Upper lobe of left lung (tissue), 6 donors: Measurements from ENCODE around the gene EIF4E1B. TPM values are rescaled to one million over a fixed set of nuclear protein-coding genes. Genes with fewer than 3 reads are reported as not detected.
A peak's percentile ranks its signal among the peaks of the same experiment; 100 is the strongest.

Experiments
- ATAC-seq, 2 donors: fragments of 200-7000 bp; cut with Tn5 transposase; one replicate each; pipeline ENCODE4 v1.9.1; 2022; ENCODE audit warnings: mild to moderate bottlenecking in 2 of 2, moderate library complexity in 2 of 2; ENCODE audit not compliant: low FRiP score in 2 of 2
- DNase-seq, 2 donors: peaks; one replicate each; pipeline ENCODE4 v3.0.0-alpha.2; 2019 to 2020
- H3K27ac ChIP-seq, 4 donors: fragments of 200-600 bp; sonication (generic); one replicate each; pipeline ENCODE4 v1.5.1; 2016 to 2019
- H3K27me3 ChIP-seq, 4 donors: fragments of 200-600 bp; sonication (generic); one replicate each; pipeline ENCODE4 v1.5.1; 2017 to 2019
- H3K36me3 ChIP-seq, 4 donors: fragments of 200-600 bp; sonication (generic); one replicate each; pipeline ENCODE4 v1.5.1; 2016 to 2019
- H3K4me1 ChIP-seq, 4 donors: fragments of 200-600 bp; sonication (generic); one replicate each; pipeline ENCODE4 v1.5.1; 2018 to 2019
- H3K4me3 ChIP-seq, 4 donors: fragments of 200-600 bp; sonication (generic); one replicate each; pipeline ENCODE4 v1.5.1; 2017 to 2019; ENCODE audit warnings: mild to moderate bottlenecking in 2 of 4, moderate library complexity in 1 of 4
- H3K9me3 ChIP-seq, 4 donors: fragments of 200-600 bp; sonication (generic); one replicate each; pipeline ENCODE4 v1.5.1; 2018 to 2019
- CTCF ChIP-seq, 6 experiments: fragments of 450-650 bp in 4 of 6; fragments of 200-600 bp in 2 of 6; sonication (generic) in 2 of 6; IDR thresholded peaks; one replicate each; pipeline ENCODE4 v1.5.1; 2016 to 2019; ENCODE audit warnings: antibody characterized with exemption in 6 of 6
- EP300 ChIP-seq, 4 donors: sonication (generic); formaldehyde crosslinking; IDR thresholded peaks; one replicate each; pipeline ENCODE4 v1.5.1; 2017; ENCODE audit warnings: antibody characterized with exemption in 4 of 4, control low read depth in 2 of 4
- POLR2A ChIP-seq, 4 donors: fragments of 450-650 bp; IDR thresholded peaks; one replicate each; pipeline ENCODE4 v1.5.1; 2016 to 2017; ENCODE audit warnings: antibody characterized with exemption in 4 of 4, mild to moderate bottlenecking in 2 of 4
- POLR2AphosphoS5 ChIP-seq, 2 donors: sonication (generic); formaldehyde crosslinking; IDR thresholded peaks; one replicate each; pipeline ENCODE4 v1.5.1; 2017; ENCODE audit warnings: antibody characterized with exemption in 2 of 2
- WGBS, 2 donors: methylation state at CpG; one replicate each; pipeline ENCODE4 v1.1.5; 2017 to 2018; 5-methylcytosine and 5-hydroxymethylcytosine counted together
- total RNA-seq, 6 donors: library from RNA; depleted of rRNA in 4 of 6; stranded (reverse); fragments of >200 nt in 4 of 6; gene quantifications; one replicate each; pipeline versions ENCODE4 v1.1.0 to v1.2.1, GENCODE V29; 2016 to 2021
- donor health status: DM: no; HTN: no; CAD: no; lungs with moderate emphysema.
- donor health status: DM: no; HTN: yes; CAD: no; lungs with severe emphysema.

The EIF4E1B gene
- total RNA-seq, 6 donors from 2014 or later, result not detected

- Histone ChIP-seq H3K4me1 (peaks cover 6 to 20% (median 11%) of the 10 kb centered on the region in 4 donors), H3K9me3 (no peaks in the 10 kb centered on the region), H3K4me3 (no peak overlapping the region), H3K36me3 (no peaks in the 10 kb centered on the region), H3K27me3 (peaks cover 0 to 5% (median 1%) of the 10 kb centered on the region in 4 donors), H3K27ac (no peak overlapping the region)
- 57 to 72% methylated on average over 2 to 3 of the region's 3 CpGs for WGBS, 2 donors
- no peak for DNase-seq
- TF ChIP-seq EP300 (IDR thresholded peaks at IDR 0.05) (no peak), CTCF (IDR thresholded peaks at IDR 0.05) (no peak), POLR2A (IDR thresholded peaks at IDR 0.05) (no peak), POLR2AphosphoS5 (IDR thresholded peaks at IDR 0.05) (no peak)
- no peak for ATAC-seq
Measured at GRCh38 chr5:176606032-176606431, 24.4 kb upstream of the EIF4E1B start.

DNA sequence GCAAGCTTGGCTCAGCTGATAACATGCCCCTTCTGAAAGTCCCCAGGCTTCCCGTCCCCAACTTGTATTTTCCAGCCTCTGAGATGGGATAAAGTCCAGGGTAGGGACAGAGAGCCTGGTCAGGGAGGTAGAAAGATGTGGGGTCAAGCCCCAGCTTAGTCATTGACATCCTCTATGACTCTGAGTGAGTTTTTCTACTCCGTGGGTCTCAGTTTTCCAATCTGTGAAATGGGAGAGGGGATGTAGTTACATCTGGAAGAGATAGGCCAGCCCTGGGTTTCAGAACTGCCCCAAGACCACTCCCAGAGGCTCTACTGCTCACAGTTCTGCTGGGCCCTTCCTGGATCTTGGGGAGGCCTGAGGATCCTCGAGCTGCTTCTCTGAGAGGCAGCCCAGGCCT is 23.6 kb upstream of the EIF4E1B start:
- TF ChIP-seq POLR2A (IDR thresholded peaks at IDR 0.05) (no peak), POLR2AphosphoS5 (IDR thresholded peaks at IDR 0.05) (no peak), EP300 (IDR thresholded peaks at IDR 0.05) (no peak), CTCF (IDR thresholded peaks at IDR 0.05) (no peak)
- no peak overlapping the region for H3K27ac ChIP-seq

DNA sequence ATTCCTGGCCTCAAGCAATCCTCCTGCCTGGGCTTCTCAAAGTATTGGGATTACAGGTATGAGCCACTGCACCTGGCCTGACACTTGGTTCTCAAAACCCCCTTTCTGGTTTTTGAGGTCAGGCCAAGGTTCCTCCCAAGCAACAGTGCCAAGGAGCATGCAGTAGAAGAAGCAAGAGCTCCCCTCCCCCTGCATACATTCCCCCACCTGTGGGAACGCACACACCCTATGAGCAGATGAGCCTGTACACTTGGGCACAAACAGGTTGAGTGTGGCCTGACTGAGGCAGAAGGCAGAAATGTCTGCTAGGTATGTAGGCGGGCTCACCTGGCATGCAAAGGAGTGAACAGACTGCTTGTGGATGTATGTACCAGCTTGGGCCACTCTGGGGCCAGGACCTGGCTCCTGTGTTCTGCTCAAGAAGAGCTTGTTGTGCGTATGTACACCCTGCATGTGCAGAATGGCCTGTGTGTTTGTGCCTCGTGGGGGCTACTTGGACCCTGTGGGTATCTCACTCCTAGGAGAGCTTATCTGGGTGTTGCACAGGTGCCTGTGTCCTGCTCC is 22.3 kb upstream of the EIF4E1B start:
- WGBS, 2 donors, result 95 to 96% methylated on average over 2 to 4 of the region's 4 CpGs
- peaks cover 0 to 5% (median 1%) of the 10 kb centered on the region in 4 donors for H3K27me3 ChIP-seq

More for the DNA sequence above, 23.6 kb upstream of the EIF4E1B start:
- Histone ChIP-seq H3K36me3 (no peaks in the 10 kb centered on the region), H3K4me3 (no peak overlapping the region), H3K4me1 (peaks cover 6 to 20% (median 11%) of the 10 kb centered on the region in 4 donors), H3K9me3 (no peaks in the 10 kb centered on the region), H3K27me3 (peaks cover 0 to 5% (median 1%) of the 10 kb centered on the region in 4 donors)
- no peak for ATAC-seq
- 94 to 100% methylated on average over 2 to 3 of the region's 3 CpGs for WGBS, 2 donors
- no peak for DNase-seq

GRCh38 chr5:176608937-176609723 is 21.3 kb upstream of the EIF4E1B start:
- DNase-seq (no peak), ATAC-seq (no peak)
- Histone ChIP-seq H3K27me3 (peaks cover 0 to 5% (median 1%) of the 10 kb centered on the region in 4 donors), H3K4me1 (peaks cover 6 to 20% (median 11%) of the 10 kb centered on the region in 4 donors), H3K9me3 (no peaks in the 10 kb centered on the region), H3K36me3 (no peaks in the 10 kb centered on the region), H3K4me3 (peak overlapping the region; percentile 72 to 89 (median 78)), H3K27ac (no peak overlapping the region)
- TF ChIP-seq POLR2A (IDR thresholded peaks at IDR 0.05), result no peak
- TF ChIP-seq EP300 (IDR thresholded peaks at IDR 0.05), result no peak
- no peak for TF ChIP-seq POLR2AphosphoS5 (IDR thresholded peaks at IDR 0.05)
- TF ChIP-seq CTCF (IDR thresholded peaks at IDR 0.05), result no peak
- WGBS, 2 donors, result 39 to 42% methylated on average over 32 to 43 of the region's 46 CpGs

More for the DNA sequence above, 22.3 kb upstream of the EIF4E1B start:
- Histone ChIP-seq H3K36me3 (no peaks in the 10 kb centered on the region), H3K27ac (no peak overlapping the region), H3K4me1 (peaks cover 6 to 20% (median 11%) of the 10 kb centered on the region in 4 donors), H3K9me3 (no peaks in the 10 kb centered on the region), H3K4me3 (no peak overlapping the region)
- TF ChIP-seq POLR2A (IDR thresholded peaks at IDR 0.05) (no peak), CTCF (IDR thresholded peaks at IDR 0.05) (no peak), EP300 (IDR thresholded peaks at IDR 0.05) (no peak), POLR2AphosphoS5 (IDR thresholded peaks at IDR 0.05) (no peak)
- ATAC-seq (no peak), DNase-seq (no peak)
